ENCODE results near the gene AGBL2.

AGBL2 gene

DNA sequence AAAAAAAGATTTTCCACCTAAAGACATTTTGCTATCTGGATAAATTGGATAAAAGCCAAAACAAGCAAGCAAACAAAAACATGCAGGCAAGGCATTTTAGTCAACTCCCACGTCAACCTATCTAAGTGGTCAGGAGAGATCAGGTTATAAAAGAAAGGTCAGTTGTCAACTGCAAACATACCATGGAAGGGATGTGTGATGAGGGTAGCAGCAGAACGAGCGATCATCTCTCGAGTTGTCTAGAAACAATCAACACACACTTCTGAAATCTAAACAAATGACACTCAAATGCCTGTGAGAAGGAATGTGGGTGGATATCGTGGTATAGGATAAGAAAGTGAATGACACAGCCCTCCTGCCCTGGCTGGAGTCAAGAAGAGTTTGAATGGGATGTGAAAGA is 83.7 kb downstream of the AGBL2 start:
- no peak for DNase-seq (ENCODE audit: low read depth)

DNA sequence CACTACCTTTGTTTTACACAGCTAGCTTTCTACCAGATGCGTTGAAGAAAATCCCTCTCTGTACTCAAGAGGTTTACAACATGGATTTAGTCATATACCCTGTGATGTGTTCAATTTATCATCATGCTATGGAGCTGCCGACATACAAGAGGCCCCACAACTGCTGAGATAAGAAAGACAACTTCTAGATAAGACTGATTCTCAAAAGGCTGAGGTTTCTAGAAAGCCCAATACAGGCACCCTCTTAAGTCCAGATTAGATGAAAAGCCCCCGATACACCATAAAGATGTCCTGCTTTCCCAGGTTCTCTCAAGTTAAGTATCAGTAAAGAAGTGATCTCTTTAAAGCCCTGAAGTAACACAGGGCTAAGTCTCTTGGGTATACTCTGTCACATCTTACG is 87.1 kb downstream of the AGBL2 start:
- DNase-seq (ENCODE audit: low read depth): no peak

DNA sequence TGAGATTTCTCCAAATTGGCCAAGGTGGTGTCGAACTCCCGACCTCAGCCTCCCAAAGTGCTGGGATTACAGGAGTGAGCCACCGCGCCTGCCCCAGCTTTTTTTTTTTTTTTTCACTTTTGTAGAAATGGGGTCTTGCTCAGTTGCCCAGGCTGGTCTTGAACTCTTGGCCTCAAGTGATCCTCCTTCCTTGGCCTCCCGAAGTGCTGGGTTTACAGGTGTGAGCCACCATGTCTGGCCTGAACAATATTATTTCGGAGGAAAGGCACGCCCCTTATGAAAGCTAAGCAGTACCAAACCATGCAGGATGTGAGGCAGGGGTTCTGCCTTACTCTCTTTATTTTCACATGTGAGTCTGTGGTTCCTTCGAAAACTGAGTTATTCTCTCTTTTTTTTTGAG is 88.9 kb downstream of the AGBL2 start:
- no peak for DNase-seq (ENCODE audit: low read depth)

DNA sequence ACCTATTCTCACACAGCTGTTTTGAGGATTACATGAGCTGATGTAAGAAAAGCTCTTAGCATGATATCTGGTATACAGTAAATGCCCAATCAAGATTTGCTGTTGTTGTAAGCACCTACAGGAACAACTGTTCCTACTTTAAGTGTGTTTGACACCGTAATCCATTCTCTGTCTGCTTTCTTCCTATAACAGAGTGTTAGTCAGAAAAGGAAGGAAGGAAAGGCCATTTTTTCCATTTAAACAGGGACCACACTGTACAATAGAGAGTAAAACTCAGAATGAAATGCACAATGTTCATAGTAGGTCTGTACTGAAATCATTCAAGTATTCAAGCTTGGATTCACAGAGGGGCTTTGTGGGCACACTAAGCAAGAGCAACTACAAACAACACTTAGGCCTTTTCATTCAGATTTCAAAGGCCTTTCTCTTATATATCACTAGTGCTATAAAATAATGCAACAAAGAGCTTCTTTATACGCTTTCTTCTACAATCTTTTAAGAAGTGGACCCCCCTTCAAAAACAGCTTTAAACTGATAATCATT is 94.3 kb downstream of the AGBL2 start:
- no peak for DNase-seq (ENCODE audit: low read depth)

DNA sequence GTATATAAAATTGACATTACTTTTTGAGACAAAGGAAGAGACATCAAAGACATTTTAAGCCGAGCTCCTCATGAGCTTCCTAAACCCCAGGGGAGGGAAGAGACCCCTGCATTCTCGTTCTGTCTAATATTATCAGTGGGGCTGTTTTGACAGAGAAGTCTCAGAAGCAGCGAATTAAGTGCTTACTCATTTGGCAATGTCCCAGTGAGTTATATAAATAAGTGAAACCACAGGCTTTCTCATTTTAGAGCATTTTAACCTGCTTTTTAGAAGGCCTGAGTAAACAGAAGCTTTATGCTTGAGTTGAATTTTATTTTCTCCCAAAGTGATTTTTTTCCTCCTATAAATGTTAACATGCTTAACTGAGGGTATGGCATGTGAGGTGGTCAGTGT is 97.8 kb downstream of the AGBL2 start:
- DNase-seq (ENCODE audit: low read depth): no peak

DNA sequence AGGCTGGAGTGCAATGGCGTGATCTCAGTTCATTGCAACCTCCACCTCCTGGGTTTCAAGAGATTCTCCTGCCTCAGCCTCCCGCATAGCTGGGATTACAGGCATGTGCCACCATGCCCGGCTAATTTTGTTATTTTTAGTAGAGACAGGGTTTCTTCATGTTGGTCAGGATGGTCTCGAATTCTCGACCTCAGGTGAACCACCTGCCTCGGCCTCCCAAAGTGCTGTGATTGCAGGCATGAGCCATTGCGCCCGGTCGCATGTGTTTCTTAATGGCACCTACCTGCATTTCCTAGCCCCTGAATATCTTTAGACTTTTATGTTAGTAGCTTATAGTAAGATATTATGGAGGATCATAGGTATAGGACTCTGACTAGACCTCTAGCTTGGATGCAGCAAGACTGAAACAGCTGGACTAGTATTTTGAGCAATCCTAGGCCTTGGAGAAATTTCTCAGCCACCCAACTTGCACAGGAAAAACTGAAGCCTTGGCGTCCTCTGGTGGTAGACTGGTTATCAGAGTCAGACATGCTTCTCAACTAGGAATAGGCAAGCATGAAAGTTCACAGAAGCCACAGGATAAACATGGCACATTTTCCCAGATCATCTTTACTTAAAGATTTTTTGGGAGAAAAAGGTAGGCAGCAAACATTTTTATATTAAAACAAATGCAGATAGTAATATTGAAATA is 98.3 kb downstream of the AGBL2 start:
- DNase-seq (ENCODE audit: low read depth): no peak

- DNase-seq (ENCODE audit: low read depth): no peak
Measured at GRCh38 chr11:47615249-47615648, 99.9 kb downstream of the AGBL2 start.

- no peak for DNase-seq (ENCODE audit: low read depth)
Measured at GRCh38 chr11:47611348-47611794, 103.8 kb downstream of the AGBL2 start.

DNA sequence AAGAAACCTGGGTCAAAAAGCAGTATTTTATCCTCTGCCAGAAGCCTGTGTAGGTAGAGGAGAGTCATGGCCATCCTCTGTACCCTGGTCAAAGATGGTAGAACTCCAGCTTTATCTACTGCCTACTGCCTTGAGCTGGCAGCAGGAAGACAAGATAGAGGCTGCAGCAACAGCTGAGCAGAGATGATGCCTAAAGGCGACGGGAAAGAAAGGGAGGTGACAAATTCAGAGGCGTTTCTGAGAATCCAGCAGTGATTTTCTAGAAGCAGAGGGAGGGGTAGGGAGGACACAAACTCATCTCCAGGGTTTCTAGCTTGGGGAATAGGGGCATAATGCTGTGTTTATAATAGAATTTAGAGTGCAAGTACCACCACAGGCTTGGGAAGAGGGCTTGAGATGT is 105.5 kb downstream of the AGBL2 start:
- DNase-seq (ENCODE audit: low read depth): no peak
